Hepatocyte (in vitro differentiated cells): Measurements from ENCODE around the gene PTPRN2.

Experiments used
- EZH2 ChIP-seq: fragments of 200-600 bp; sonication (generic); IDR thresholded peaks from 2 replicates; pipeline ENCODE4 v1.6.1; 2016; ENCODE audit warnings: antibody characterized with exemption, mild to moderate bottlenecking, borderline replicate concordance
- TF ChIP-seq, protein P1 (sequence below): fragments of 200-600 bp; sonication (generic); IDR thresholded peaks from 2 replicates; pipeline ENCODE4 v1.5.1; 2016; ENCODE audit warnings: antibody characterized with exemption, mild to moderate bottlenecking; ENCODE audit not compliant: poor library complexity

DNA sequence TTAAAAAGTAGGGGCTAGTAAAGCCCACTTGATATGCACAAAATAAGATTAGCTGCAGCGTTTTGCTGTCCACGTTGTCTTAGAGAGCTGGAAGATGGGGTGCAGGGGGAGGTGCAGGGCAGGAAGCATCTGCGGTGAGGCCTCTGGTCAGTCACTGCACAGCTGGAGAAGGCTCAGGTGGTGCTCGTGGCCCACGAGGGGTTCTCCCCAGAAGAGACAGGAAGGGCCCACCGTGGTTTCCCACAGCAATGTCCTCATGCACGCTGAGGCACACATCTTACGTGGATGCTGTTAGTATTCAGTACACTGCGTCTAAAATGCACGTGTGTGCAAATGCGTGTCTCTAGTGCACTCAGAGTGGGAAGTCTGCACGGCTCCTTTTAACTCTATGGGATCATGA lies 582.1 kb downstream of the PTPRN2 start:
- TF ChIP-seq, protein P1, sequence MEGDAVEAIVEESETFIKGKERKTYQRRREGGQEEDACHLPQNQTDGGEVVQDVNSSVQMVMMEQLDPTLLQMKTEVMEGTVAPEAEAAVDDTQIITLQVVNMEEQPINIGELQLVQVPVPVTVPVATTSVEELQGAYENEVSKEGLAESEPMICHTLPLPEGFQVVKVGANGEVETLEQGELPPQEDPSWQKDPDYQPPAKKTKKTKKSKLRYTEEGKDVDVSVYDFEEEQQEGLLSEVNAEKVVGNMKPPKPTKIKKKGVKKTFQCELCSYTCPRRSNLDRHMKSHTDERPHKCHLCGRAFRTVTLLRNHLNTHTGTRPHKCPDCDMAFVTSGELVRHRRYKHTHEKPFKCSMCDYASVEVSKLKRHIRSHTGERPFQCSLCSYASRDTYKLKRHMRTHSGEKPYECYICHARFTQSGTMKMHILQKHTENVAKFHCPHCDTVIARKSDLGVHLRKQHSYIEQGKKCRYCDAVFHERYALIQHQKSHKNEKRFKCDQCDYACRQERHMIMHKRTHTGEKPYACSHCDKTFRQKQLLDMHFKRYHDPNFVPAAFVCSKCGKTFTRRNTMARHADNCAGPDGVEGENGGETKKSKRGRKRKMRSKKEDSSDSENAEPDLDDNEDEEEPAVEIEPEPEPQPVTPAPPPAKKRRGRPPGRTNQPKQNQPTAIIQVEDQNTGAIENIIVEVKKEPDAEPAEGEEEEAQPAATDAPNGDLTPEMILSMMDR: no peak
- no peak for TF ChIP-seq EZH2
